GM12878 (cell line): Measurements from ENCODE around the gene CSNK2A1. TPM values are rescaled to one million over a fixed set of nuclear protein-coding genes. Genes with fewer than 3 reads are reported as not detected.

Experiments used
- ATAC-seq: fragments of 200-7000 bp; cut with Tn5 transposase; 3 replicates; pipeline ENCODE4 v1.9.1; 2020; ENCODE audit warnings: mild to moderate bottlenecking, moderate library complexity
- BruUV-seq: library from RNA; stranded (reverse); fragments of 400-500 nt; replicated peaks from 2 replicates; lab custom pipeline; 2021; lab: Mats Ljungman, UMichigan
- CTCF ChIA-PET: fragments of 300-600 bp; sonication (Branson Sonifier 250); formaldehyde crosslinking; extraction: SDS; loops from one replicate; lab custom pipeline; 2021; ENCODE audit warnings: inconsistent platforms; lab: Yijun Ruan, JAX
- POLR2A ChIA-PET: fragments of 350-600 bp; formaldehyde crosslinking; extraction: SDS; loops from one replicate; lab custom pipeline; 2021; ENCODE audit warnings: inconsistent platforms; lab: Charles Lee
- RAD21 ChIA-PET: fragments of 300-600 bp; sonication (Branson Sonifier 250); formaldehyde crosslinking; loops from one replicate; lab custom pipeline; 2023; ENCODE audit warnings: antibody characterized with exemption; ENCODE audit not compliant: unreplicated experiment; lab: Charles Lee
- SMC1A ChIA-PET: fragments of 300-600 bp; sonication (Branson Sonifier 250); formaldehyde crosslinking; loops from one replicate; lab custom pipeline; 2023; ENCODE audit not compliant: unreplicated experiment, uncharacterized antibody; lab: Charles Lee
- DNase-seq: peaks from one replicate; pipeline ENCODE4 v3.0.0-alpha.2; 2011; ENCODE audit warnings: low read depth, low spot score
- FAIRE-seq: peaks from 3 replicates; lab custom pipeline; 2011; peaks lifted over from hg19 to GRCh38; lab: Jason Lieb, UNC
- H2AFZ ChIP-seq: 2 replicates; pipeline ENCODE4 v1.6.0; 2011; ENCODE audit warnings: low read depth, low read length, control low read depth; ENCODE audit not compliant: control insufficient read depth
- H3K27ac ChIP-seq: 2 replicates; pipeline ENCODE4 v1.5.1; 2011; ENCODE audit warnings: control low read depth; ENCODE audit not compliant: control insufficient read depth, insufficient read depth
- H3K27me3 ChIP-seq, 2 experiments: replicated peaks in 1 of 2; 2 replicates each; pipeline versions ENCODE4 v1.6.0 to v1.6.1; 2011; ENCODE audit warnings: low read length in 1 of 2; ENCODE audit not compliant: control insufficient read depth in 2 of 2, insufficient read depth in 2 of 2
- H3K36me3 ChIP-seq, 2 experiments: 2 replicates each; pipeline ENCODE4 v1.5.1; 2011; ENCODE audit warnings: low read length in 1 of 2; ENCODE audit not compliant: control insufficient read depth in 2 of 2, insufficient read depth in 2 of 2
- H3K4me1 ChIP-seq: 2 replicates; pipeline ENCODE4 v1.6.1; 2011; ENCODE audit warnings: mild to moderate bottlenecking, low read length, moderate library complexity, mixed read lengths; ENCODE audit not compliant: control insufficient read depth, insufficient read depth
- H3K4me2 ChIP-seq: 2 replicates; pipeline ENCODE4 v1.6.0; 2011; ENCODE audit warnings: control low read depth; ENCODE audit not compliant: control insufficient read depth, insufficient read depth
- H3K4me3 ChIP-seq: fragments of 200-600 bp; sonication (generic); 2 replicates; pipeline ENCODE4 v1.5.1; 2016
- H3K79me2 ChIP-seq: 2 replicates; pipeline ENCODE4 v1.6.0; 2011; ENCODE audit warnings: low read length; ENCODE audit not compliant: control insufficient read depth, insufficient read depth
- H3K9ac ChIP-seq: 2 replicates; pipeline ENCODE4 v1.8.0; 2011; ENCODE audit warnings: low read length, control low read depth, mixed read lengths; ENCODE audit not compliant: control insufficient read depth, insufficient read depth
- H3K9me3 ChIP-seq: replicated peaks from 3 replicates; pipeline ENCODE4 v1.5.1; 2011; ENCODE audit warnings: mild to moderate bottlenecking, low read length; ENCODE audit not compliant: control insufficient read depth, insufficient read depth
- H4K20me1 ChIP-seq: 2 replicates; pipeline ENCODE4 v1.6.0; 2011; ENCODE audit not compliant: control insufficient read depth, insufficient read depth
- ASH2L ChIP-seq: fragments of 300-600, 200-600 bp; sonication (generic); IDR thresholded peaks from 2 replicates; pipeline ENCODE4 v1.6.1; 2017; ENCODE audit warnings: low read depth, mild to moderate bottlenecking, borderline replicate concordance
- CREM ChIP-seq: IDR thresholded peaks from 2 replicates; pipeline ENCODE4 v1.6.1; 2014; ENCODE audit warnings: antibody characterized with exemption, low read depth
- E4F1 ChIP-seq: fragments of 450-650 bp; IDR thresholded peaks from 2 replicates; pipeline ENCODE4 v1.6.1; 2018; ENCODE audit warnings: borderline replicate concordance, mild to moderate bottlenecking; ENCODE audit not compliant: partially characterized antibody
- EED ChIP-seq: sonication (generic); IDR thresholded peaks from 2 replicates; pipeline ENCODE4 v1.6.1; 2016; ENCODE audit warnings: antibody characterized with exemption, low read depth
- EGR1 ChIP-seq, 2 experiments: IDR thresholded peaks; 1 replicate in 1 of 2; 2 replicates in 1 of 2; pipeline ENCODE4 v1.6.1; 2011 to 2012; ENCODE audit warnings: low read depth in 2 of 2, low read length in 2 of 2, borderline replicate concordance in 1 of 2, mild to moderate bottlenecking in 1 of 2, moderate library complexity in 1 of 2
- IRF4 ChIP-seq: IDR thresholded peaks from 2 replicates; pipeline ENCODE4 v1.6.1; 2011; ENCODE audit warnings: low read depth, low read length
- KLF5 ChIP-seq: fragments of 450-650 bp; IDR thresholded peaks from 2 replicates; pipeline ENCODE4 v1.6.1; 2014; ENCODE audit warnings: mild to moderate bottlenecking; ENCODE audit not compliant: partially characterized antibody
- MYC ChIP-seq: IDR thresholded peaks from 2 replicates; pipeline ENCODE4 v1.6.1; 2011; ENCODE audit warnings: mild to moderate bottlenecking, low read length, moderate library complexity, inconsistent platforms; ENCODE audit not compliant: insufficient read depth, insufficient replicate concordance, insufficient read length, severe bottlenecking
- PAX5 ChIP-seq: IDR thresholded peaks from 2 replicates; pipeline ENCODE4 v1.6.1; 2011; ENCODE audit warnings: low read depth, low read length, borderline replicate concordance
- RAD51 ChIP-seq: fragments of 450-650 bp; IDR thresholded peaks from 2 replicates; pipeline ENCODE4 v1.6.1; 2016; ENCODE audit warnings: moderate library complexity, mild to moderate bottlenecking, inconsistent platforms
- RBBP5 ChIP-seq: fragments of 200-600 bp; sonication (generic); conservative IDR thresholded peaks from 2 replicates; pipeline ENCODE4 v1.6.1; 2016
- RELA ChIP-seq: fragments of 450-650 bp; IDR thresholded peaks from 2 replicates; pipeline ENCODE4 v1.8.0; 2014; ENCODE audit warnings: borderline replicate concordance; ENCODE audit not compliant: partially characterized antibody
- RELB ChIP-seq: fragments of 450-650 bp; IDR thresholded peaks from 2 replicates; pipeline ENCODE4 v1.6.1; 2017; ENCODE audit warnings: low read depth, mild to moderate bottlenecking, moderate library complexity
- YY1 ChIP-seq: IDR thresholded peaks from 2 replicates; pipeline ENCODE4 v1.6.1; 2011; ENCODE audit warnings: low read depth, mild to moderate bottlenecking, low read length
- ZNF207 ChIP-seq: fragments of 450-650 bp; IDR thresholded peaks from 2 replicates; pipeline ENCODE4 v1.6.1; 2014; ENCODE audit warnings: antibody characterized with exemption, mild to moderate bottlenecking, borderline replicate concordance
- WGBS: methylation state at CpG from one replicate; pipeline ENCODE4 v1.1.6; 2016; ENCODE audit warnings: low lambda C conversion rate; ENCODE audit not compliant: insufficient replicate concordance, insufficient coverage; ENCODE audit errors: missing lambda C conversion rate; 5-methylcytosine and 5-hydroxymethylcytosine counted together
- in situ Hi-C: fragments of 300-500 bp; cut with MboI; formaldehyde crosslinking; loops from 9 replicates; pipeline ENCODE4 v1.14.3; 2018; ENCODE audit warnings: mixed read lengths
- intact Hi-C: fragments of 100-400 bp; cut with micrococcal nuclease; formaldehyde crosslinking; loops from one replicate; pipeline ENCODE4 v1.14.2; 2022; ENCODE audit not compliant: unreplicated experiment
- polyA plus RNA-seq, 11 experiments: library from polyadenylated mRNA; depleted of rRNA in 4 of 11; unstranded in 6 of 11; stranded (reverse) in 5 of 11; fragments of >200 nt; fragmentation: Nextera tagmentation in 4 of 11; fragmentation: Illumina TruSeq in 1 of 11; extraction: Ambion mirVana in 4 of 11; extraction: Trizol in 1 of 11; gene quantifications; 1 replicate in 1 of 11; 2 replicates in 10 of 11; pipeline versions ENCODE4 v1.2.1 to v1.2.3, GENCODE V29; 2011 to 2016; ENCODE audit warnings: inconsistent platforms in 2 of 11, missing spikeins in 2 of 11, low read depth in 1 of 11
- total RNA-seq, 4 experiments: library from RNA; depleted of rRNA in 3 of 4; stranded (reverse); fragments of >200 nt in 3 of 4; fragmentation: Illumina TruSeq in 1 of 4; extraction: Trizol in 1 of 4; gene quantifications; 2 replicates each; pipeline versions ENCODE4 v1.2.1 to v1.2.3, GENCODE V29; 2013 to 2021

Gene CSNK2A1
- total and polyA plus RNA-seq, 10 of the 15 experiments (the other 5 are each of a cell fraction or from before 2014, with no cell fraction given), result 47.6 to 199 (median 95.0) TPM

DNA sequence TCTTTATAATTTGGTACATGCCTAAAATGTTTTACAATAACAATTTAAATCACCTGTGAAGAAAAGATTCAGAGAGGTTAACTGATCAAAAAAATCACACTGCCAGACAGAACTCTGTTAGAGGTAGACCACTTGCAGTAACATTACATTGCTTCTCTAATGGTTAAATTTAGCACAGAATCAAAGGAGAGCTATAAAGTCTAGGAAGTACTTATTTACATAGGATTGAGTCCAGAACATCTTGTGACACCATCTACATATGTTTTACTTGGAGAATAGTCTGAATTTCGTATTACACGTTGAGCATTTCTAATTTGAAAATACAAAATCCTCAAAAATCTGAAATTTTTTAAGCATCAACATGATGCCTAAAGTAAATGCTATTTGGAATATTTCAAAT is 64.1 kb downstream of the CSNK2A1 start:
- H3K36me3 ChIP-seq, result peaks cover 5 to 18% of the 10 kb centered on the region in 2 experiments
- no peak overlapping the region for H3K9ac ChIP-seq
- in situ Hi-C loops, result loop anchor here (5.0 kb wide), 1 partner anchor 127 kb away; no protein-coding TSS in a partner anchor
- SMC1A ChIA-PET, result interaction anchor here (0.9 to 1.3 kb wide), 4 partner anchors 72 to 127 kb away, joined by 3 to 6 read pairs (median 3); no protein-coding TSS in a partner anchor
- no peaks in the 10 kb centered on the region for H3K27me3 ChIP-seq
- ATAC-seq (no peak), DNase-seq (no peak), FAIRE-seq (no peak)
- H3K9me3 ChIP-seq, result no peaks in the 10 kb centered on the region
- CTCF ChIA-PET, result interaction anchor here (1.0 to 5.2 kb wide), 5 partner anchors 46 to 125 kb away, joined by 3 to 41 read pairs (median 7); no protein-coding TSS in a partner anchor
- no peak overlapping the region for H3K4me2 ChIP-seq
- no peaks in the 10 kb centered on the region for H4K20me1 ChIP-seq
- H3K4me1 ChIP-seq, result no peaks in the 10 kb centered on the region
- no peak overlapping the region for H3K4me3 ChIP-seq
- RAD21 ChIA-PET, result interaction anchor here (2.1 kb wide), 1 partner anchor 125 kb away, joined by 10 read pairs; no protein-coding TSS in a partner anchor
- intact Hi-C loops, result loop anchor here (1.0 kb wide), 2 partner anchors 72 to 125 kb away; no protein-coding TSS in a partner anchor
- H3K27ac ChIP-seq, result no peak overlapping the region
- BruUV-seq, result no TSS peak
- no peaks in the 10 kb centered on the region for H3K79me2 ChIP-seq
- TF ChIP-seq RELA (no peak), RBBP5 (no peak), CREM (no peak), ZNF207 (no peak), E4F1 (no peak), PAX5 (no peak), YY1 (no peak), EGR1 (IDR thresholded peaks at IDR 0.05; ENCODE audit: borderline replicate concordance in 1 of 2, low read depth in 2 of 2, low read length in 2 of 2) (no peak), IRF4 (no peak), RAD51 (no peak), MYC (no peak), ASH2L (no peak), RELB (no peak), EED (no peak), KLF5 (no peak)
- POLR2A ChIA-PET, result no interaction called here
- WGBS, result 100% methylated on average over 2 of the region's 2 CpGs
- H2AFZ ChIP-seq, result no peak overlapping the region
